Hepatocyte (in vitro differentiated cells): ENCODE data around the gene MAGI1. TPM values are rescaled to one million over a fixed set of nuclear protein-coding genes. Genes with fewer than 3 reads are reported as not detected.

Experiments used
- DNase-seq: peaks from one replicate; pipeline ENCODE4 v3.0.0-alpha.2; 2016; ENCODE audit warnings: low spot score
- H2AFZ ChIP-seq: fragments of 200-600 bp; sonication (generic); 2 replicates; pipeline ENCODE4 v1.6.0; 2016; ENCODE audit warnings: antibody characterized with exemption, mild to moderate bottlenecking
- H3K27ac ChIP-seq: fragments of 200-600 bp; sonication (generic); 2 replicates; pipeline ENCODE4 v1.5.1; 2016; ENCODE audit warnings: mild to moderate bottlenecking
- H3K27me3 ChIP-seq: fragments of 200-600 bp; sonication (generic); 2 replicates; pipeline ENCODE4 v1.6.1; 2016
- H3K36me3 ChIP-seq: fragments of 200-600 bp; sonication (generic); replicated peaks from 2 replicates; pipeline ENCODE4 v1.5.1; 2016; ENCODE audit warnings: low read depth; ENCODE audit not compliant: insufficient read depth
- H3K4me1 ChIP-seq: fragments of 200-600 bp; sonication (generic); 2 replicates; pipeline ENCODE4 v1.5.1; 2016; ENCODE audit warnings: mild to moderate bottlenecking, moderate library complexity; ENCODE audit not compliant: insufficient read depth
- H3K4me2 ChIP-seq: fragments of 200-600 bp; sonication (generic); 2 replicates; pipeline ENCODE4 v1.6.0; 2016
- H3K4me3 ChIP-seq: fragments of 200-600 bp; sonication (generic); 2 replicates; pipeline ENCODE4 v1.5.1; 2016; ENCODE audit warnings: mild to moderate bottlenecking
- H3K79me2 ChIP-seq: fragments of 200-600 bp; sonication (generic); 2 replicates; pipeline ENCODE4 v1.6.0; 2017; ENCODE audit warnings: mild to moderate bottlenecking
- H3K9me2 ChIP-seq: fragments of 200-600 bp; sonication (generic); replicated peaks from 2 replicates; pipeline ENCODE4 v1.6.0; 2017; ENCODE audit warnings: mild to moderate bottlenecking; ENCODE audit not compliant: insufficient read depth
- H3K9me3 ChIP-seq: fragments of 200-600 bp; sonication (generic); 2 replicates; pipeline ENCODE4 v1.5.1; 2016; ENCODE audit warnings: low read depth, mild to moderate bottlenecking
- H4K20me1 ChIP-seq: fragments of 200-600 bp; sonication (generic); 2 replicates; pipeline ENCODE4 v1.6.0; 2016; ENCODE audit warnings: mild to moderate bottlenecking; ENCODE audit not compliant: insufficient read depth, poor library complexity, severe bottlenecking
- EZH2 ChIP-seq: fragments of 200-600 bp; sonication (generic); IDR thresholded peaks from 2 replicates; pipeline ENCODE4 v1.6.1; 2016; ENCODE audit warnings: antibody characterized with exemption, mild to moderate bottlenecking, borderline replicate concordance
- EZH2phosphoT487 ChIP-seq: fragments of 200-600 bp; sonication (generic); IDR thresholded peaks from one replicate; pipeline ENCODE4 v1.6.1; 2018; ENCODE audit warnings: antibody characterized with exemption, mild to moderate bottlenecking, low read depth, moderate library complexity; ENCODE audit not compliant: unreplicated experiment, severe bottlenecking
- WGBS: methylation state at CpG from one replicate; pipeline ENCODE4 v1.1.6; 2016; ENCODE audit warnings: low lambda C conversion rate; ENCODE audit errors: missing lambda C conversion rate; 5-methylcytosine and 5-hydroxymethylcytosine counted together
- polyA plus RNA-seq: library from polyadenylated mRNA; unstranded; fragments of >200 nt; fragmentation: Nextera tagmentation; extraction: Ambion mirVana; gene quantifications from 2 replicates; pipeline ENCODE4 v1.2.1, GENCODE V29; 2016
- total RNA-seq: library from RNA; depleted of rRNA; stranded (reverse); fragments of >200 nt; gene quantifications from 2 replicates; pipeline ENCODE4 v1.2.3, GENCODE V29; 2014
- TF ChIP-seq, protein P1 (sequence below): fragments of 200-600 bp; sonication (generic); IDR thresholded peaks from 2 replicates; pipeline ENCODE4 v1.5.1; 2016; ENCODE audit warnings: antibody characterized with exemption, mild to moderate bottlenecking; ENCODE audit not compliant: poor library complexity

Gene MAGI1
- total and polyA plus RNA-seq, 2 experiments from 2014 or later: 26.2 to 43.5 TPM

DNA sequence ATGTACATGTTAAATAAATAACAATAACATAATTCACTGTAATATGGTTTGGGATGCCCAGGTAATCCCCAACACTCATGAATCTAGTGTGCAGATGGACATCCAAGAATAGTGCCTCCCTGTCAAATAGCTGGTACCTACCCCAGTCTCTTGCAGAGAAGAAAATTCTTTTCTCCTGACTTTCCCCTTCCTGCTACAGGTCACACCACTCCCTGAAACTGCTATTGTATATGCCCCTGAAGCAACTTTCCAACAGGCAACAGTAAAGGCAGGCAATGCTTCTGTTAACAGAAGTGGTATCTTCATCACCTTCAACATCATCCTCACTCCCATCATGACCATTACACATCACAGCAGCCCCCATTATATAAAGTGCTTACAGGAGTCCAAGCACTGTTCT, 431.6 kb downstream of the MAGI1 start:
- Histone ChIP-seq H3K9me3 (no peaks in the 10 kb centered on the region), H3K4me3 (no peak overlapping the region), H4K20me1 (no peaks in the 10 kb centered on the region), H3K4me1 (no peaks in the 10 kb centered on the region), H3K9me2 (no peaks in the 10 kb centered on the region), H3K79me2 (peaks cover 28% of the 10 kb centered on the region), H3K4me2 (no peak overlapping the region), H2AFZ (no peak overlapping the region), H3K27me3 (no peaks in the 10 kb centered on the region), H3K36me3 (no peaks in the 10 kb centered on the region), H3K27ac (no peak overlapping the region)
- no peak for DNase-seq
- TF ChIP-seq EZH2phosphoT487 (no peak), EZH2 (no peak)
- TF ChIP-seq, protein P1, sequence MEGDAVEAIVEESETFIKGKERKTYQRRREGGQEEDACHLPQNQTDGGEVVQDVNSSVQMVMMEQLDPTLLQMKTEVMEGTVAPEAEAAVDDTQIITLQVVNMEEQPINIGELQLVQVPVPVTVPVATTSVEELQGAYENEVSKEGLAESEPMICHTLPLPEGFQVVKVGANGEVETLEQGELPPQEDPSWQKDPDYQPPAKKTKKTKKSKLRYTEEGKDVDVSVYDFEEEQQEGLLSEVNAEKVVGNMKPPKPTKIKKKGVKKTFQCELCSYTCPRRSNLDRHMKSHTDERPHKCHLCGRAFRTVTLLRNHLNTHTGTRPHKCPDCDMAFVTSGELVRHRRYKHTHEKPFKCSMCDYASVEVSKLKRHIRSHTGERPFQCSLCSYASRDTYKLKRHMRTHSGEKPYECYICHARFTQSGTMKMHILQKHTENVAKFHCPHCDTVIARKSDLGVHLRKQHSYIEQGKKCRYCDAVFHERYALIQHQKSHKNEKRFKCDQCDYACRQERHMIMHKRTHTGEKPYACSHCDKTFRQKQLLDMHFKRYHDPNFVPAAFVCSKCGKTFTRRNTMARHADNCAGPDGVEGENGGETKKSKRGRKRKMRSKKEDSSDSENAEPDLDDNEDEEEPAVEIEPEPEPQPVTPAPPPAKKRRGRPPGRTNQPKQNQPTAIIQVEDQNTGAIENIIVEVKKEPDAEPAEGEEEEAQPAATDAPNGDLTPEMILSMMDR: no peak

DNA sequence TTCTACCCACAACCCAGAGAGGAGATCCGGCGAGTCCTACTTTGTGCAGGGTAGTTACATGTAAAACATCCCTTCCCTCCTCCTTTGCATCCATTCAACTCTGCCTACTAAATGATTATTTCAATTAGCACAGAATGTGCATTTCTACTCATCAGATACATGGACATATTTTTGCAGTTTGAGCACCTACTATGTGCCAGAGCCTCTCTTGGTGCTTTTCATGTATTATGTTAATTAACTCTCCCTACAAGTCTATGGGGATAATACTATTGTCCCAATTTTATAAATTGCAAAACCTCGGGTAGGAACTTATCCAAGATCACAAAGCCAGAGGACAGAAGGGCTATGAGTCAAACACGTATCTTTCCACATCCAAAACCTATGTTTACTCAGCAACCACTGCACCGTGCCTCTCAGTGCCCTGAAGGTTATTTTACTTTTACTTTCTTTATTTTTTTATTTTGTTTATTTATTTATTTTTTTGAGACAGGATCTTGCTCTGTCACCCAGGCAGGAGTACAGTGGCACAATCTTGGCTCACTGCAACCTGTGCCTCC, 432.8 kb downstream of the MAGI1 start:
- H2AFZ ChIP-seq: no peak overlapping the region
- H3K27ac ChIP-seq: no peak overlapping the region
- no peak overlapping the region for H3K4me3 ChIP-seq
- H3K27me3 ChIP-seq: no peaks in the 10 kb centered on the region
- no peaks in the 10 kb centered on the region for H3K9me3 ChIP-seq
- WGBS: 91% methylated on average over 5 of the region's 5 CpGs
- H4K20me1 ChIP-seq: no peaks in the 10 kb centered on the region
- no peaks in the 10 kb centered on the region for H3K36me3 ChIP-seq
- H3K4me2 ChIP-seq: no peak overlapping the region
- H3K79me2 ChIP-seq: peaks cover 34% of the 10 kb centered on the region
- no peaks in the 10 kb centered on the region for H3K4me1 ChIP-seq
- TF ChIP-seq EZH2 (no peak), EZH2phosphoT487 (no peak)
- TF ChIP-seq, protein P1: no peak
- no peak for DNase-seq
- no peaks in the 10 kb centered on the region for H3K9me2 ChIP-seq

DNA sequence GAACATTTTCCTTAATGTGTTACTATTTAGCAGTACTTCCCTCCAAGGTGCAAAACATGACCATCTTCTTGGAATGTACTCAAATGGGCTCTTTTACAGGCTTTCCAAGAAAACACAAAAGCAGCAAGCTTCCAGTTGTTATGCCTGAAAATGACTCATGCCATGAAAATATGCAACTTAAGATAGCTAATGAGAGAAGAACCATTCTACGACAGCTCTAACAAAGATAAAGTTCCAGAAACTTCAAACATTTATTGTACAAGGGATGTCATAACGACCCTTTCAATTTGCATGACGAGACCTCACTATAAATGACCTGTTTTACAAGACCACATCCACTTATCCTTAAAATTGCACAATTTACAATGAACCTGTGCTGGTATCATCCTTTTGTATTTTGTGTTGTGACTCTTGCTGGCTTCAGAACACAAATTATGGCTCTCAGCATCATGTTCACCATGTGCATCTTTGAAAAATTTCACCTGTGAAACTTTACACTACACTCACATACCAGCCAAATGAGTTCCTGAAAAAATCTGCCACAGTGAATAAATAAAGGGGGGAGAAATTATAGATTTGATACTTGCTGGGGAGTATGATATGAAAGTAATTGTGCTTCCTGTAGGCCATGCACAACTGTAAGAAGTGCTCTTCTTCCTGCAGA, 433.7 kb downstream of the MAGI1 start:
- Histone ChIP-seq H3K4me2 (no peak overlapping the region), H3K4me1 (no peaks in the 10 kb centered on the region), H3K4me3 (no peak overlapping the region), H4K20me1 (no peaks in the 10 kb centered on the region), H3K79me2 (peaks cover 37% of the 10 kb centered on the region), H3K27me3 (no peaks in the 10 kb centered on the region), H3K9me2 (no peaks in the 10 kb centered on the region), H3K36me3 (no peaks in the 10 kb centered on the region), H2AFZ (no peak overlapping the region), H3K9me3 (no peaks in the 10 kb centered on the region), H3K27ac (no peak overlapping the region)
- WGBS: 46% methylated on average over 3 of the region's 3 CpGs
- TF ChIP-seq EZH2 (no peak), EZH2phosphoT487 (no peak)
- no peak for DNase-seq

DNA sequence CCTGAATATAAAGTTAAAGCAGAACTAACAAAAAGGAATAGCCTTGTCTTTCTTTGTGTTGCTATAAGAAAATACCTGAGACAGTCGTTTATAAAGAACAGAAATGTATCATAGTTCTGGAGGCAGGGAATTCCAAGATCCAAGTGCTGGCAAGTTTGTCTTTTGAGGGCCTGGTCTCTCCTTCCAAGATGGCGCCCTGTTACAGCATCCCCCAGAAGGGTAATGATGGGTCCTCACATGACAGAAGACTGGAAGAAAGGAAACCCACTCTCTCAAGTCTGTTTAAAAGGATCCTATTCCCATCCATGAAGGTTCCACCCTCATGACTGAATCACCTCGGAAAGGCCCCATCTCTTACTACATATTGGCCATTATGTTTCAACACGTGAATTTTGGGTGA, 435.1 kb downstream of the MAGI1 start:
- WGBS: 98% methylated on average over 4 of the region's 4 CpGs
- no peak overlapping the region for H3K27ac ChIP-seq
- no peaks in the 10 kb centered on the region for H3K4me1 ChIP-seq
- no peak for TF ChIP-seq EZH2
- TF ChIP-seq, protein P1: no peak
- no peak for TF ChIP-seq EZH2phosphoT487
- DNase-seq: no peak
- peaks cover 42% of the 10 kb centered on the region for H3K79me2 ChIP-seq
- H4K20me1 ChIP-seq: no peaks in the 10 kb centered on the region
- no peak overlapping the region for H3K4me2 ChIP-seq
- no peak overlapping the region for H3K4me3 ChIP-seq
- H3K27me3 ChIP-seq: peaks cover 2% of the 10 kb centered on the region
- H3K9me3 ChIP-seq: no peaks in the 10 kb centered on the region
- no peaks in the 10 kb centered on the region for H3K36me3 ChIP-seq
- no peaks in the 10 kb centered on the region for H3K9me2 ChIP-seq
- no peak overlapping the region for H2AFZ ChIP-seq
